Osteoblast (primary cell): ENCODE measurements around the gene BCL7B. TPM values are rescaled to one million over a fixed set of nuclear protein-coding genes. Genes with fewer than 3 reads are reported as not detected.

Experiments used
- DNase-seq: peaks from one replicate; pipeline ENCODE4 v3.0.0; 2011; ENCODE audit warnings: low spot score, mixed read lengths; ENCODE audit not compliant: insufficient read length; ENCODE audit errors: missing footprints
- H2AFZ ChIP-seq: 2 replicates; pipeline ENCODE4 v1.6.0; 2011; ENCODE audit warnings: mild to moderate bottlenecking, low read length
- H3K27ac ChIP-seq: 2 replicates; pipeline ENCODE4 v1.5.1; 2011; ENCODE audit warnings: mild to moderate bottlenecking, low read depth, low read length, moderate library complexity
- H3K27me3 ChIP-seq: 2 replicates; pipeline ENCODE4 v1.6.0; 2012; ENCODE audit warnings: mild to moderate bottlenecking, control low read depth, inconsistent platforms, low read length, moderate library complexity; ENCODE audit not compliant: insufficient read depth
- H3K36me3 ChIP-seq: 2 replicates; pipeline ENCODE4 v1.5.1; 2011; ENCODE audit warnings: mild to moderate bottlenecking, low read length, control low read depth, moderate library complexity; ENCODE audit not compliant: insufficient read depth
- H3K4me1 ChIP-seq: 2 replicates; pipeline ENCODE4 v1.5.1; 2011; ENCODE audit warnings: mild to moderate bottlenecking, low read length, control low read depth, moderate library complexity; ENCODE audit not compliant: insufficient read depth
- H3K4me2 ChIP-seq: 2 replicates; pipeline ENCODE4 v1.6.0; 2011; ENCODE audit warnings: mild to moderate bottlenecking, low read length; ENCODE audit not compliant: insufficient read depth
- H3K4me3 ChIP-seq: fragments of 200-600 bp; sonication (generic); 3 replicates; pipeline ENCODE4 v1.5.1; 2012; ENCODE audit warnings: mild to moderate bottlenecking, low read length, inconsistent platforms; ENCODE audit not compliant: insufficient read depth
- H3K79me2 ChIP-seq: 2 replicates; pipeline ENCODE4 v1.6.0; 2012; ENCODE audit warnings: mild to moderate bottlenecking, low read length, control low read depth, inconsistent platforms; ENCODE audit not compliant: insufficient read depth
- H3K9me3 ChIP-seq: 2 replicates; pipeline ENCODE4 v1.5.1; 2011; ENCODE audit warnings: low read depth, low read length, control low read depth
- H4K20me1 ChIP-seq: 2 replicates; pipeline ENCODE4 v1.6.0; 2012; ENCODE audit warnings: mild to moderate bottlenecking, low read length, control low read depth; ENCODE audit not compliant: insufficient read depth
- total RNA-seq: library from RNA; depleted of rRNA; stranded (reverse); fragments of >200 nt; gene quantifications from 2 replicates; pipeline ENCODE4 v1.2.3, GENCODE V29; 2012
- TF ChIP-seq, protein P1 (sequence below): IDR thresholded peaks from 2 replicates; pipeline ENCODE4 v1.5.1; 2011; ENCODE audit warnings: mild to moderate bottlenecking, low read depth, low read length, moderate library complexity; ENCODE audit errors: extremely low read depth

Gene BCL7B
- total RNA-seq, 1 donor = 32.9 TPM

DNA sequence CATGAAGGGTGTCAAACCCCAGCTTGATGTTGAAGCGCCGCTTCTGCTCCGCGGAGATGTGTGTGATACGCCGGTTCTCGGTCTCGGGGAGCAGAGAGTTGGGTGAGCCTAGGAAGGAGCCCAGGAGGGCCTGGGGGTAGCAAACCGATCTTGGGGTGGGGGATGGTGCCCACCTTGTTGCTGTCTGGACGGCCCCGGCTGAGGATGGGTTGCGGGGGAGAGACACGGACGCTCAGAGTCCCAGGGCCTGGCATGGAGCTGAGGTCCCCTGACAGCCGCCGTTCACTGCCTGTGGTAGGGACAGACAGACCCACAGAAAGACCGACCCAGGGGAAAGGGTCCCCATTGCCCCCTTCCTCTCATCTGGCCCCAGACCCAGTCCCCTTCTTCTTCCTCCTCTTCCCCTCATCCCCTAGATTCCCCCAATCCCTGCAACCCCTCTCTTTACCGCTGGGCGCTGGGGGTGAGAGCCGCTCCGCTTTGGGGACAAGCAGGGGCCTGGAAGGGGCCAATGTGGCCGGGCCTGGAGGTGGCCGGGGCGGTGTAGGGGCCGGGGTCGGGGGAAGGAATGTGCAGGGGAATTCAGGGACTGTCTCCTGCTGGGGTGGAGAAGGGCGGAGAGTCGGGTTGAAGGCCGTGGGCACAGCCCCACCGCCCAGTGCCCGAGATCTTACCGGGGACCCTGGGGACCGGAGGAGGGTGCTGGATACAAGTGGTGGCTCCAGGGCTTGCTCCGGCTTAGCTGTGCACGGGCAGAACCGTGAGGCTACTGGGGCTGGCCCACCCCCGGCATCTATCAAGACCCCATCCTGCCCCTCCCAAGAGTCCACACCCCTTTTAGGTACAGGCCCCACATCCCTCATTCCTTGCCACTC is 38.9 kb upstream of the BCL7B start:
- Histone ChIP-seq H3K27me3 (no peaks in the 10 kb centered on the region), H3K36me3 (no peaks in the 10 kb centered on the region), H3K4me3 (no peak overlapping the region), H3K9me3 (no peaks in the 10 kb centered on the region), H3K27ac (no peak overlapping the region), H3K4me2 (no peak overlapping the region), H2AFZ (no peak overlapping the region), H3K4me1 (no peaks in the 10 kb centered on the region), H3K79me2 (no peaks in the 10 kb centered on the region), H4K20me1 (no peaks in the 10 kb centered on the region)
- peak; percentile 74 for DNase-seq
- TF ChIP-seq, protein P1, sequence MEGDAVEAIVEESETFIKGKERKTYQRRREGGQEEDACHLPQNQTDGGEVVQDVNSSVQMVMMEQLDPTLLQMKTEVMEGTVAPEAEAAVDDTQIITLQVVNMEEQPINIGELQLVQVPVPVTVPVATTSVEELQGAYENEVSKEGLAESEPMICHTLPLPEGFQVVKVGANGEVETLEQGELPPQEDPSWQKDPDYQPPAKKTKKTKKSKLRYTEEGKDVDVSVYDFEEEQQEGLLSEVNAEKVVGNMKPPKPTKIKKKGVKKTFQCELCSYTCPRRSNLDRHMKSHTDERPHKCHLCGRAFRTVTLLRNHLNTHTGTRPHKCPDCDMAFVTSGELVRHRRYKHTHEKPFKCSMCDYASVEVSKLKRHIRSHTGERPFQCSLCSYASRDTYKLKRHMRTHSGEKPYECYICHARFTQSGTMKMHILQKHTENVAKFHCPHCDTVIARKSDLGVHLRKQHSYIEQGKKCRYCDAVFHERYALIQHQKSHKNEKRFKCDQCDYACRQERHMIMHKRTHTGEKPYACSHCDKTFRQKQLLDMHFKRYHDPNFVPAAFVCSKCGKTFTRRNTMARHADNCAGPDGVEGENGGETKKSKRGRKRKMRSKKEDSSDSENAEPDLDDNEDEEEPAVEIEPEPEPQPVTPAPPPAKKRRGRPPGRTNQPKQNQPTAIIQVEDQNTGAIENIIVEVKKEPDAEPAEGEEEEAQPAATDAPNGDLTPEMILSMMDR = no peak

DNA sequence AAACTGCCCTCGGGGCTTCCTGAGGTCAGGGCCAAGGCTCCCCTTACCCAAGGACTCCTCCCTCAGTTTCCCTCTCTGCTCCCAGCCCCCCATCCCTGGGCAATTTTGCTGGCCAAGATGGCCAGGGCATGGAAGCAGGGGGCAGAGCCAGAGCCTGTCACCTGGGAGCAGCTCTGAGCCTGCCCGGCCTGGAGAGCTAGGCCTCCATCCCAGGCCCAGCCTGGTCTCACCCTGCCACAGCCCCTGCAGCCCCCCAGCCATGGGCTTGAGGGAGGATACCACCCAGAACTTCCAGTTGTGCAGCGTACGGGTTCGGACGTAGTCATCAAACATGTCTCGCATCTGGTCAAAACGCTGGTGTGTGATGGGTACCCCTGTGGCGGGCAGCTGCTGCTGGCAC is 37.9 kb upstream of the BCL7B start:
- Histone ChIP-seq H3K9me3 (no peaks in the 10 kb centered on the region), H3K79me2 (no peaks in the 10 kb centered on the region), H3K27me3 (no peaks in the 10 kb centered on the region), H3K27ac (no peak overlapping the region), H3K4me1 (no peaks in the 10 kb centered on the region), H3K36me3 (no peaks in the 10 kb centered on the region), H2AFZ (no peak overlapping the region), H4K20me1 (no peaks in the 10 kb centered on the region), H3K4me2 (no peak overlapping the region), H3K4me3 (no peak overlapping the region)
- DNase-seq = peak; percentile 66
- TF ChIP-seq, protein P1 = no peak

DNA sequence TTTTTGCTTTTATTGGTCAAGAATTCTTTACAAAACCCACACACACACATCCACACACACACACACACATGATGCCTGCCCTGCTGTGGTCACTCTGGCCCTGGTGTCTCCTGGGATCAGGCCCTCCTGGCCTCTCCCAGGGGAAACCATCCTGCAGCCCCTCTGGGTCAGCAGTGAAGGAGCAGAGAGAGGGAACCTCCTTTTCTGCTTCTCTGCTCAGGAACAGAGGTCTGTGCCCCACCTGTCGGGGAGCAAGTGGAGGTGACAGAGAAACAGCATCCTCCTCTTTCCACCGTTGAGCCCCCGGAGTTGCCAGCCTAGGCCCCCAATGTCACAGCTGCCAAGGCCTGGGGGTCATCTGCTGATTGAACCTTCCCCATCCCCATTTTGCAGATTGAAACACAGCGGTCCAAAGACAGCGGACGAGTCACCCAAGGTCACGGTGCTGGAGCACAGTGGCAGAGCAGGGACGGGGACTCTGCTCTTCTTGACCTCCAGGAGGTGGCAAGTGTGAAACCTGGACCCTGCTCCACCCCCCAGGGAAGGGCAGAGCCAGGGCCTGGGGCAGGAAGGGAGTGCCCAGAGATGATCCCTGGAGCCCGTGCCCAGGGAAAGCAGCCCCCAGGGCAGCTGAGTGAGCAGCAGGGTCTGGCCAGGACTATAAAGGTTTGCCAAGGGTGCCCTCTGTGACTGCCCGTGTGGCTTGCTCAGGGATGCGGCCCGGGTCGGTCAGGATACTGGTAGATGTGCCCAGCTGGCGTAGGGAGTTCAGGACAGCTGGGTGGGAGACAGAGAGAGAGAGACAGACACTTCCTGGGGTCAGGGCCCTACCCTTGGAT is 35.9 kb upstream of the BCL7B start:
- TF ChIP-seq, protein P1 = no peak

DNA sequence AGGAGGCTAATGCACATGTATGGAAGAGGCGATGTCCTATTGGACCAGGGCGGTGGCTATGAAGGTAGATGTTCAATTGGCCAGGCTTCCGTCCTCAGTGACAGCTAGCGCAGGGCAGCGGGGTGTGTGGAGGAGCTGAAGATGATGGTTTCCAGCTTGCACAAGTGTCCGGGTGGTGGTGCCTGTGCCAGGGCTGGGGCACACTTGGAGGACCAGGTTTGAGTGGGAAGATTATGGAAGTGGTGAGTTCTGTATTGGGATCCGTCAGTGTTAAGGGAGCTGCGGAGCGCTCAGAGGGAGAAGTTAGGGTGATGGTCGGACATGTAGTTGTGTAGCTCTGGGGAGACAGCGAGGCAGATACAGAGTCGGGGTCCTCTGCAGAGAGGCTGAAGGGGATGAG is 29.4 kb upstream of the BCL7B start:
- Histone ChIP-seq H3K4me3 (no peak overlapping the region), H2AFZ (peak overlapping the region; percentile 56), H3K27ac (peak overlapping the region; percentile 8), H3K4me1 (peaks cover 3% of the 10 kb centered on the region), H4K20me1 (no peaks in the 10 kb centered on the region), H3K27me3 (no peaks in the 10 kb centered on the region), H3K36me3 (no peaks in the 10 kb centered on the region), H3K9me3 (no peaks in the 10 kb centered on the region), H3K4me2 (no peak overlapping the region), H3K79me2 (no peaks in the 10 kb centered on the region)
- DNase-seq = no peak
- TF ChIP-seq, protein P1 = no peak

More for the DNA sequence above, 35.9 kb upstream of the BCL7B start:
- Histone ChIP-seq H3K4me1 (no peaks in the 10 kb centered on the region), H3K4me3 (no peak overlapping the region), H3K36me3 (no peaks in the 10 kb centered on the region), H3K27ac (no peak overlapping the region), H3K79me2 (no peaks in the 10 kb centered on the region), H2AFZ (no peak overlapping the region), H3K27me3 (no peaks in the 10 kb centered on the region), H3K9me3 (no peaks in the 10 kb centered on the region), H4K20me1 (no peaks in the 10 kb centered on the region), H3K4me2 (no peak overlapping the region)
- peak; percentile 57 for DNase-seq
